ENCODE data around the gene SPSB1.

The SPSB1 gene

DNA sequence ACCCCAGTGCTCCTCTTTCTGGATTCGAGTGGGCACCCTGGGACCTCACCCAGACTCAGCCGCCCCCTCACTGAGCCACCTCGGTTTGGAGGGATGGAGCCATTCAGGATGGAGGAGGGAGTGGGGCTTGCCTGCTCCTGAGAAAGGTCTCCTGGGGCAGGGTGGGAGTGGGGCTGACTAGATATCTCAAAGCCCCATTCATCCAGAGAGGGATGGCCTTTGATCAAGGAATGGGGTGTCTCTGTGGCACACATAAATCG lies 10.1 kb upstream of the SPSB1 start:
- TF ChIP-seq CTCF (IDR thresholded peaks at IDR 0.05; ENCODE audit: insufficient read depth, low read depth, low read length, missing control alignments): no peak
- no peak overlapping the region for H3K4me3 ChIP-seq (ENCODE audit: low read depth, low read length)
- DNase-seq (ENCODE audit: low read depth): no peak

- no peak for TF ChIP-seq CTCF (IDR thresholded peaks at IDR 0.05; ENCODE audit: insufficient read depth, low read depth, low read length, missing control alignments)
- peak; percentile 57 for DNase-seq (ENCODE audit: low read depth)
- no peak overlapping the region for H3K4me3 ChIP-seq (ENCODE audit: low read depth, low read length)
Observed at GRCh38 chr1:9284061-9284460, 8.6 kb upstream of the SPSB1 start.

GRCh38 chr1:9286556-9286955 lies 6.1 kb upstream of the SPSB1 start:
- no peak for TF ChIP-seq CTCF (IDR thresholded peaks at IDR 0.05; ENCODE audit: insufficient read depth, low read depth, low read length, missing control alignments)
- no peak overlapping the region for H3K4me3 ChIP-seq (ENCODE audit: low read depth, low read length)
- DNase-seq (ENCODE audit: low read depth): no peak

GRCh38 chr1:9289090-9289534 lies 3.6 kb upstream of the SPSB1 start:
- peak; percentile 94 for TF ChIP-seq CTCF (IDR thresholded peaks at IDR 0.05; ENCODE audit: insufficient read depth, low read depth, low read length, missing control alignments)
- H3K4me3 ChIP-seq (ENCODE audit: low read depth, low read length): no peak overlapping the region
- DNase-seq (ENCODE audit: low read depth): peak; percentile 79

- no peak overlapping the region for H3K4me3 ChIP-seq (ENCODE audit: low read depth, low read length)
- no peak for TF ChIP-seq CTCF (IDR thresholded peaks at IDR 0.05; ENCODE audit: insufficient read depth, low read depth, low read length, missing control alignments)
- DNase-seq (ENCODE audit: low read depth): no peak
Observed at GRCh38 chr1:9289711-9290485, 2.8 kb upstream of the SPSB1 start.

DNA sequence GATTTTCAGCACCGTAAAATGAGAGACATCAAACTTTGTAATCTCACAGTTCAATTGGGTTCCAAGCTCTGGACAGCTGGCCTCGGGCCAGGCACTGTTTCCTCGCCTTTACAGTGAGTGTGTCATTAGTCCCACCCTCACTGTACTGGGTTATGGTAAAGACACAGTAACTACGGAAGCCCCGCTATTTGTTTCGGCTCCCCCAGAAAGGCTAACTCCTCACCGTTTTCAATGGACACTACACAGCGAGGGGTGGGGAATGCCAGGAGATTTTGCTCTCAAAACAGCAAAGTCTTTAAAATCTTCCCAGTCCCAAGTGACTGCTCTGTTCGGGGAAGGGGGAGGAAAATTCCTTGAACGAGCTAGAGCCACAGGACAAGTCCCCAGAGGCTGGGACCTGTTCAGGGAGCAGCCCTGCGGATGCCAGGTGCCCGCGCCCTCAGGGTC lies 757 bp upstream of the SPSB1 start:
- TF ChIP-seq CTCF (IDR thresholded peaks at IDR 0.05; ENCODE audit: insufficient read depth, low read depth, low read length, missing control alignments): no peak
- H3K4me3 ChIP-seq (ENCODE audit: low read depth, low read length): no peak overlapping the region
- DNase-seq (ENCODE audit: low read depth): no peak

DNA sequence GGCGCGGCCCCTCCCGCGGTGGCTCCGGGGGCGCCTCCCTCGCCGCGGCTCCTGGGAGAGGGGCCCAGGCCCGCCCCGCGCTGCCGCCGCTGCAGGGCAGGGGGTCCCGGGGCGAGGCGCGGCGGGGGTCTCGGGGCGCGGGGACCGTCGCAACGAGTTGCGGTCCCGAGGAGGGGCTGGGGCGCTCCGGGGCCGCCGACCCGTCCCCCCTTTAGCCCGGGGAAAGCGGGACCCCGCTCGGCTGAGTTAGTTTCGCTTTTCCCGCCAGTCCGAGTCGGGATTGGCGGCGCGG lies 493 bp downstream of the SPSB1 start:
- no peak for DNase-seq (ENCODE audit: low read depth)
- TF ChIP-seq CTCF (IDR thresholded peaks at IDR 0.05; ENCODE audit: insufficient read depth, low read depth, low read length, missing control alignments): no peak
- peak overlapping the region; percentile 45 for H3K4me3 ChIP-seq (ENCODE audit: low read depth, low read length)
